NCI-H1105 treated with DMSO at 0.1 percent for 48 hours (cell line): ENCODE results near the gene APRT.

Source experiments
- DNase-seq: peaks from one replicate; lab custom pipeline; 2025; lab: John Stamatoyannopoulos, UW

APRT gene

GRCh38 chr16:88811769-88812512 lies at the start of gene APRT:
Gene APRT, minus strand, starts transcription at chr16:88811928. Its CDS starts 29 bp downstream, at chr16:88811899.
- DNase-seq: peak; percentile 70

DNA sequence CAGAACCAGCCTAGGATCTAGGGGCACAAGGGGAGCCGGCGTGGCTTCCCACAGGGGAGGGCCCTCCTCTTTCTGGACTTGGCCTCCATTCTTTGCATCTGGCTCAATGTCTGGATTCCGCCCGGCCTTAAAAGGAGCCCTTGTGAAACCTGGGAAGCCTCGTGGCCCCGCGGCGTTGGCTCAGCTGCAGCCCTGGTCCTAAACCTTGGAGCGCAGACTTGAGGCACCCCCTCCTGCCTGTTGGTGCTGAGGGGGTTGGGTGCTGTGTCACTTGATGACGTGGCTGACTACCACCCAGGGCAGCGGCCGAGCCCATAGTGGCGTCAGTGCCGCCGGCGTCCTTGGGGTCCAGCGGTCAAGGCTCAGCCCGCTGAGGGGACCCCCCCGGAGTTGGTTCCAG lies 49.6 kb upstream of the APRT start:
- DNase-seq: no peak

DNA sequence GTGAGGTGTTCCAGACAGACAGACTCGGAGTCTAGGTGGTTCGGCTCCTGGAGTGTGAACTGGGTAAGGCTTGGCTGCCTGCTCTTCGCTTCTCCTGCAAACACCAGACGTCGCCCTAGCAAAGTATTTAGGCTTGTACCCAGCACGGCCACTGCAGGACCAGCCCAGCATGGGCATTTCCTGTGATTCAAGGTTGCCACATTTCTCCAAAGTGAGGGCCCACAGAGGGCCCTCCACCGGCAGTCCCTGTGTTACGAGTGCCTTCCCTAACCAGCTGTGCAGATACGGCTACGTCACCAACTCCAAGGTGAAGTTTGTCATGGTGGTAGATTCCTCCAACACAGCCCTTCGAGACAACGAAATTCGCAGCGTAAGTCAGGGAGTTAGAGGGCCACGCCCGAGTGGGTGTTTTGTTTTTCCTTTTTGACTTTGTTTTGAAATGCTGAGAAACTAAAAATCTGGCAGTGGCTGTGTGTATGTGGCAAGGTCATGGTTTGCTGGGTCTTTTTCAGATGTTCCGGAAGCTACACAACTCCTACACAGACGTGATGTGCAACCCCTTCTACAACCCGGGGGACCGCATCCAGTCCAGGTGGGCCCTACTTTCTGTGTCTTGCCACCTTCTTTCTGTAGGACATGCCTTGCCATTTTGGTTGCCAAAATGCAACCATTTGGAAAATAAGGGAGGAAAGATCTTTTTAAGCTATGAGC lies 47.8 kb upstream of the APRT start:
- no peak for DNase-seq

DNA sequence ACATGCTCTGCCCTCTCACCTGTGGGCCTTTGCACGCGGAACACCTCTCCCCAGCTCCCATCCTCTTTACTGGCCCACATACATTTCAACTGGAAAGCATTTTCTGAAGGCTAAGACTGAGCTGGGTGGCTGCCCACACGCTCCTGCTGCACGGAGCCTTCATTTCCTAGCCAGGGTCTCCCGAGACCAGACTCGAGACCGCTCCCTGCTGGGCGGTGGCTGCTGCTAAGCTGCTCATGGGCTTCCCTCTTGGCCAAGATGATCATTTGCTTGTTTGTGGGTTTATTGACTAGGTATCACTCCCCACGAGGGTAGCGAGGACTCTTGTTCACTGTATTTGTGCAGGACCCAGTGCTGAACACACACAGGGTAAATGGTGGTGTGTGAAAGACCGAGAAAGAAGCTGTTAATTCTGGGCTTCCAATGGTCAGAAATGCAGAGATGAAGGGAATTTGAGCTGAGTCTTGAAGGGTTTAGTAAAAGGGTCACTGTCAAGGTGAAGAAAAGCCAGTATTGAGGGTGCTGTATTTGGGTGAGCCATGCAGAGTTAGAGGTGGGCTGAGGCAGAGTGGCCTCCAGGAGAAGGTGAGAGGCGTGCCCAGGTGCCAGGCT lies 46.1 kb upstream of the APRT start:
- DNase-seq: peak; percentile 34

GRCh38 chr16:88856828-88857727 lies 45.4 kb upstream of the APRT start, which contains the start of the genes GALNS and TRAPPC2L:
Gene GALNS, minus strand, starts transcription at chr16:88856947. Its CDS starts 70 bp downstream, at chr16:88856877.
Gene TRAPPC2L, plus strand, starts transcription at chr16:88857127. Its CDS starts 24 bp downstream, at chr16:88857151.
- peak; percentile 81 for DNase-seq

- no peak for DNase-seq
These were observed 44.5 kb upstream of the APRT start for GRCh38 chr16:88856122-88856827.

DNA sequence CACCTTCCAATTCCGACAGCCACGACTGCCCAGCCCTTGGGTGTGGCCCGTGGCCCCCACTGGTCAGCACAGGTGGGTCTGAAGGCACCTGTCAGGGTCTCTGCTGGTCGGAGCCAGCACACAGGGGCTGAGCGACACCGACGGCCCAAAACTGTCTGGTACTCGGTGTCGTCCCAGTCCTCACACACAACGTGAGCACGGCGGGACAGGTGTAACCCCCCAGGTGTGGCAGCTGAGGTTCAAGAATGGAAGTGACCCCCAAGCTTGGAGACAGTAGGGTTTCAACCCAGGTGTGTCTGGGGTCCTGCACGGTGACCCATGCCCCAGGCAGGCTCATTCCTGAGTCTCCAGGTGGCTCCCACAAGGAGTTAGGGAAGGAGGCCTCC lies 44.0 kb upstream of the APRT start:
- no peak for DNase-seq

DNA sequence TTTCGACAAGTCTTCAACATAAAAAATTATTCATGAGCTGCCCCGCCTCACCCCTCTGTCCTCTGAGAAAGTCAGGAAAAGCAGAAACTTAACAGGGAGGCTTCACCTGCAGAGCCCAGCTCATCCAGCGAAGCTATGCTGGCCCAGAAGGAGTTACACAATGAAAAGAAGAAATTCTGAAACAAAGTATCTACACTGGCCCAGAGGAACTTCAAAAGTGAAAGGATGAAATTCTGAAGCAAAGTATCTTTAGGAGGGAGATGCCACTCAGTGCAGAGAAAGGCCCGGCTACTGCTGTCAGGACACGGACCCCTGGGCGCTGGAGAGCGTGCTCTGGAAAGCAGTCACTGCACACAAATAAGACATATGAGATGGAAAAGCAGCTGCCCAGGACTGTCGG lies 43.4 kb upstream of the APRT start:
- no peak for DNase-seq

DNA sequence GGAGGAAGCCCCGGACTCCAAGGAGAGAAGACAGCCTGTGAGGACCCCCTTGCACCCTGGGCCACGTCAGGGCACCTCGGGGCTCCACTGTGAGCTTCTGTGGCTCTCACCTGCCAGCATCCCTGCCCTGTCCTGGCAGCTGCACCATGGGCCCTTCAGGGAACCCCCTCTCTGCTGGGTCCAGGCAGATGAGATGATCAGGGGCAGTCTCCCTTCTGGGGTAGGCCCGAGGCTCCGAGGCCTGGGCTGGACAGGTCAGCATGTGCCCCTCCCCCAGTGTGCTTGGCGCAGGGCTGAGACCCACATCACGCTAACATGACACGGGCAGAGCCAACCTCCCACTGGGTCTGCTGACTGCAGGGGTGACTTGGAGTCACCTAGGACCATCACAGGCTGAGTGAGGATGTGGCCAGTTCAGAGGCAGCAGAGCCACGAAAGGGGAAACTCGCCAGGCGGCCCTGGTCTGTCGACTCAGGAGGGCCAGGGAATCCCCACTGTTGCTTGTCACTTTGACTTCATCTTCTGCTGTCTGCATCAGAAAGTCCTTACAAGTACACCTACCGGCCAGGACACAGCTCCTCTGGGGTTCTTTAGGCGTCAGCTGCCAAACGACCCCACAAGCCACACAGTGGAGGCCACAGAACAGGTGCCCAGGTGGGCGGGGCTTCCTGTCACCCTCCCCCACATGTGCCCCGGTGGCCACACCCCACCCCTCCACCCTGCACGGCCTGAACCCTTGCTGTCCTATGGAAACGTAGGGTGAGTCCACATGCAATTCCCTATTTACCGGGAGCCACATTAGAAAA lies 42.8 kb upstream of the APRT start:
- DNase-seq: no peak

- DNase-seq: no peak
These were observed 41.7 kb upstream of the APRT start for GRCh38 chr16:88853325-88853941.

- no peak for DNase-seq
These were observed 39.9 kb upstream of the APRT start for GRCh38 chr16:88851616-88852015.

GRCh38 chr16:88850531-88851199 lies 38.9 kb upstream of the APRT start:
- DNase-seq: no peak

DNA sequence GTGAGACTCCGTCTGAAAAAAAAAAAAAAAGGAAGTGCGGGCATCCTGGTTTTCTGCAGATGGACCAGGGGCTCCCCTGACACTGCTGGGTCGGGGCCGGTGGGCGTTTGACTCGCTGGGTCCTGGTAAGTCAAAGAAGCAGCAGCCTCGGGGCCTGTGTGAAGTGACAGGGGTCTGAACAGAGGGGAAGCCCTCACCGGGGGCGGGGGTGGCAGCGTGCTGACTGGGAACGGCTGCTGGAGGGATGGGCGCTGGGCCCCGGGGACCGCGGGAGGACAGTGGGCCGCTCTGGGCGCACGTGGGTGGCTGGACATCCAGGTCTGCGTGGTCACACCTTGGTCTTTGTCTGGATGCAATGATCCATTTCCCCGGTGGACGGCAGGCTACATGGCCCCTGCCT lies 36.8 kb upstream of the APRT start:
- no peak for DNase-seq

DNA sequence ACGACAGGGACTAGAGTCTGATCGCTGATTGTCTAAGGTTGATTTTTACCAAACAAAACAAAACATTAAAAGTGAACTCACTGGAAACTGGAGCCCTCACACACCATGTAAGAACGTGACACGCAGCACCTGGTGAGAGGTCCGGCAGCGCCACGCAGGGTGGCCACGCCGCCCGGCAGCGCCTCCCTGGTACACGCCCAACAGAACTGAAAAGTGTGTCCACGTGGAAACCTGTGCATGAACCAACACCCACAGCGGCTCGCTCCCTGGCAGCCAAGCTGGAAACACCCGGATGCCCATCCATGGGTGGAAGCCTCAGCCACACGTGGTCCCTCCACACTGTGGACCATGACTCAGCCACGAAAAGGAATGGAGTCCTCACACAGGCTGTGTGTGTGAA lies 35.9 kb upstream of the APRT start:
- DNase-seq: no peak

DNA sequence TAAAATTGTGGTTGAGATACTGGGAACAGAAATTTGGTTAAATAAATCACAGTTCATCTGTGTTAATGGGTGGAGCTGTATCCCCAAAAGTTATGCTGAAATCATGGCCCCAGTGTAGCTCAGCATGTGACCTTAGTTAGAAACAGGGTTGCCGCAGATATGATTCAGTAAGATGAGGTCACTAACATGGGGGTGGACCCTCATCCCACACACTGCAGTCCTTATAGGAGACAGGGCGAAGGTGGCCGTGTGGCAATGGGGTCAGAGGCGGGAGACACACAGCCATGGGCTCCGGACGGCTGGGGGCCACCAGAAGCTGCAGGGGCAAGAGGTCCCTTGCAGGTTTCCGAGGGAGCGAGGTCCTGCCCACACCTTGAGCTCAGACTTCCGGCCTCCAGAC lies 34.4 kb upstream of the APRT start:
- no peak for DNase-seq

- DNase-seq: no peak
These were observed 32.8 kb upstream of the APRT start for GRCh38 chr16:88844419-88845036.

- DNase-seq: no peak
These were observed 31.5 kb upstream of the APRT start for GRCh38 chr16:88843256-88843655.

DNA sequence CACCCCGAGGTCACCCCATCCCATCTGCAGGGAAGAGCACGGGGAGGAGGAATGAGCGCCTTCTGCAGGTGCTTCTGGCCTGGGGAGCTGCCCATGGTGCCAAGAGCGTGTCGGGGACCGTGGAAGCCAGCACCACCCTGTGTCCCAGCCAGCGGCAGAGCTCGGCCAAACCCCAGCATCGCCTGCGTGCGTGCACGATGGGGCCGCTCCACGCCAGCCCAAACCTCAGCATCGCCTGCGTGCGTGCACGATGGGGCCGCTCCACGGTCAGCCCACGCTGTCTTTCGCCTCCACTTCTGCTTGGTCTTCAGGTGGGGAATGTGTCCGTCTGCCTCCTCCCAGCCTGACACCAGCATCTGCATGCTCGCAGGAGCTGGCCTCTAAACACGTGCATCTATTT lies 31.1 kb upstream of the APRT start:
- no peak for DNase-seq

DNA sequence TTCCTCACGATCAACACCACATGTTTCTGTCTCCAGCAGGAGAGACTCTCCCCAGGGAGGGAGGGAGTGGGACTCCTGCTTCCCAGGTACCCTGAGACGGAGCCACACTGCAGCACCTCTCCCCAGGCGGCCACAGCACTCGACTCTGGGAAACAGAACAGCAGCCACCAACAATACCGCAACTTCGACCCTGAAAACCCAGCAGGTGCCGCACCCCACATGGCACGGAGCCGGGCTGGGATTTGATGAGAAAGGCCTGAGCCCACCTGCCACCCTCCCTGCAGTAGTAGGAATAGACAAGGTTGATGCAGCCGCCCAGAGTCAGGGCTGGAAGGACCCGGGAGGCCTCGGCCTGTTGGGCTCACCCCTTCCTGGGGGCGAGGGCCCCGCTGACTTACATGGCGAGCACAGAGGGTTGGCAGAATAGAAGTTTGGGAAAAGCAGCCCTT lies 30.6 kb upstream of the APRT start:
- no peak for DNase-seq
